HepG2 (cell line): ENCODE results near the gene ZNF771. TPM values are rescaled to one million over a fixed set of nuclear protein-coding genes. Genes with fewer than 3 reads are reported as not detected.
A peak's percentile ranks its signal among the peaks of the same experiment; 100 is the strongest.

Experiments used
- ATF6 ChIP-seq: sonication (generic); formaldehyde crosslinking; conservative IDR thresholded peaks from 2 replicates; pipeline ENCODE4 v1.4.0; 2020; ENCODE audit warnings: missing genetic modification reagents
- CREB1 ChIP-seq, 2 experiments: fragments of 450-650 bp in 1 of 2; IDR thresholded peaks; 2 replicates each; pipeline ENCODE4 v1.6.1; 2016 to 2017; ENCODE audit warnings: control low read depth in 1 of 2, mild to moderate bottlenecking in 1 of 2, missing compliant biosample characterization in 1 of 2, missing genetic modification characterization in 1 of 2
- HNRNPH1 ChIP-seq: fragments of 200-400 bp; formaldehyde crosslinking; optimal IDR thresholded peaks from 2 replicates; pipeline ENCODE3; 2017; ENCODE audit warnings: mild to moderate bottlenecking, low read depth, low read length
- KLF16 ChIP-seq, 2 experiments: sonication (generic) in 1 of 2; formaldehyde crosslinking in 1 of 2; IDR thresholded peaks; 2 replicates each; pipeline versions ENCODE4 v1.6.1 to v1.8.0; 2016 to 2023; ENCODE audit warnings: missing genetic modification reagents in 2 of 2, missing compliant biosample characterization in 1 of 2
- MXD1 ChIP-seq: sonication (generic); formaldehyde crosslinking; IDR thresholded peaks from 2 replicates; pipeline ENCODE4 v1.4.0; 2020; ENCODE audit warnings: mild to moderate bottlenecking, missing genetic modification reagents
- ONECUT2 ChIP-seq: sonication (generic); formaldehyde crosslinking; IDR thresholded peaks from 2 replicates; pipeline ENCODE4 v1.4.0; 2020; ENCODE audit warnings: missing genetic modification reagents
- PCBP1 ChIP-seq: fragments of 200-400 bp; formaldehyde crosslinking; IDR thresholded peaks from 2 replicates; pipeline ENCODE4 v1.6.1; 2017; ENCODE audit warnings: mild to moderate bottlenecking, low read depth, low read length, borderline replicate concordance
- PHB2 ChIP-seq: fragments of 450-650 bp; IDR thresholded peaks from 2 replicates; pipeline ENCODE4 v1.6.1; 2018; ENCODE audit not compliant: partially characterized antibody
- PRPF4 ChIP-seq: fragments of 200-400 bp; formaldehyde crosslinking; IDR thresholded peaks from 2 replicates; pipeline ENCODE4 v1.6.1; 2016; ENCODE audit warnings: low read length, low read depth; ENCODE audit not compliant: poor library complexity, severe bottlenecking
- RELA ChIP-seq: sonication (generic); formaldehyde crosslinking; IDR thresholded peaks from 2 replicates; pipeline ENCODE4 v1.4.0; 2020; ENCODE audit warnings: missing genetic modification reagents
- RFXAP ChIP-seq: sonication (generic); formaldehyde crosslinking; IDR thresholded peaks from 2 replicates; pipeline ENCODE4 v1.4.0; 2020; ENCODE audit warnings: missing genetic modification reagents, borderline replicate concordance
- SALL2 ChIP-seq: sonication (generic); formaldehyde crosslinking; IDR thresholded peaks from 2 replicates; pipeline ENCODE4 v1.8.1; 2023; ENCODE audit warnings: mild to moderate bottlenecking, missing genetic modification reagents, inconsistent platforms
- ZHX1 ChIP-seq: sonication (generic); formaldehyde crosslinking; IDR thresholded peaks from 2 replicates; pipeline ENCODE4 v1.8.1; 2022; ENCODE audit warnings: low read depth, mild to moderate bottlenecking, missing genetic modification reagents
- ZNF136 ChIP-seq: sonication (generic); formaldehyde crosslinking; IDR thresholded peaks from 2 replicates; pipeline ENCODE4 v1.8.1; 2022; ENCODE audit warnings: low read depth, mild to moderate bottlenecking, moderate library complexity, missing genetic modification reagents
- ZNF792 ChIP-seq: IDR thresholded peaks from 2 replicates; pipeline ENCODE4 v1.6.1; 2016
- ZSCAN20 ChIP-seq: sonication (generic); formaldehyde crosslinking; IDR thresholded peaks from 2 replicates; pipeline ENCODE4 v1.4.0; 2020; ENCODE audit warnings: missing genetic modification reagents, mild to moderate bottlenecking, borderline replicate concordance
- polyA plus RNA-seq, 8 experiments: library from polyadenylated mRNA; depleted of rRNA in 3 of 8; stranded (reverse) in 7 of 8; unstranded in 1 of 8; fragments of >200 nt; fragmentation: Illumina TruSeq in 4 of 8; extraction: Trizol in 4 of 8; gene quantifications; 2 replicates each; pipeline versions ENCODE4 v1.2.1 to v1.2.3, GENCODE V29; 2011 to 2016; ENCODE audit warnings: low read depth in 4 of 8, missing spikeins in 1 of 8, mixed read lengths in 1 of 8; ENCODE audit not compliant: insufficient read depth in 1 of 8
- total RNA-seq, 5 experiments: library from RNA; depleted of rRNA; stranded (reverse); fragments of >200 nt; fragmentation: Illumina TruSeq; extraction: Trizol; gene quantifications; 2 replicates each; pipeline ENCODE4 v1.2.3, GENCODE V29; 2016; ENCODE audit warnings: low read depth in 1 of 5
- TF ChIP-seq, protein P1 (sequence below): sonication (generic); formaldehyde crosslinking; IDR thresholded peaks from 2 replicates; pipeline ENCODE4 v1.5.1; 2020; ENCODE audit warnings: missing genetic modification reagents, mild to moderate bottlenecking, borderline replicate concordance
- TF ChIP-seq, protein P2 (sequence below): sonication (generic); formaldehyde crosslinking; IDR thresholded peaks from 2 replicates; pipeline ENCODE4 v1.8.0; 2022; ENCODE audit warnings: missing genetic modification reagents, mild to moderate bottlenecking, moderate library complexity, borderline replicate concordance
- TF ChIP-seq, protein P3 (sequence below): sonication (generic); formaldehyde crosslinking; IDR thresholded peaks from 2 replicates; pipeline ENCODE4 v1.4.0; 2020; ENCODE audit warnings: mild to moderate bottlenecking, missing genetic modification reagents

The ZNF771 gene
- total and polyA plus RNA-seq, 2 of the 13 experiments (the other 11 are each of a cell fraction or from before 2014, with no cell fraction given), result 5.0 to 11.8 TPM

- TF ChIP-seq ATF6 (no peak), ZNF792 (peak; percentile 75; the same call in 1 of the 2 replicates), ZHX1 (no peak; the same call in none of the 2 replicates), ONECUT2 (CRISPR knock-in tag) (peak; percentile 55; the same call in 1 of the 2 replicates), ZSCAN20 (no peak; the same call in 1 of the 2 replicates), SALL2 (CRISPR knock-in tag) (peak; percentile 27; the same call in 1 of the 2 replicates), PCBP1 (no peak), PRPF4 (no peak), HNRNPH1 (no peak), RELA (CRISPR knock-in tag) (peak; percentile 1; the same call in 1 of the 2 replicates), MXD1 (CRISPR knock-in tag) (peak; percentile 56; the same call in 1 of the 2 replicates), CREB1 (IDR thresholded peaks at IDR 0.05) (no peak), CREB1 (CRISPR knock-in tag; IDR thresholded peaks at IDR 0.05) (0 out of 2 replicates have a peak, but pooled peaks have one; percentile 6), PHB2 (no peak), RFXAP (CRISPR knock-in tag) (no peak), ZNF136 (peak; percentile 77; the same call in 1 of the 2 replicates), KLF16 (CRISPR knock-in tag; IDR thresholded peaks at IDR 0.05) (peak; percentile 27 to 62; a peak in 2 of 4 replicates)
- TF ChIP-seq, protein P1, sequence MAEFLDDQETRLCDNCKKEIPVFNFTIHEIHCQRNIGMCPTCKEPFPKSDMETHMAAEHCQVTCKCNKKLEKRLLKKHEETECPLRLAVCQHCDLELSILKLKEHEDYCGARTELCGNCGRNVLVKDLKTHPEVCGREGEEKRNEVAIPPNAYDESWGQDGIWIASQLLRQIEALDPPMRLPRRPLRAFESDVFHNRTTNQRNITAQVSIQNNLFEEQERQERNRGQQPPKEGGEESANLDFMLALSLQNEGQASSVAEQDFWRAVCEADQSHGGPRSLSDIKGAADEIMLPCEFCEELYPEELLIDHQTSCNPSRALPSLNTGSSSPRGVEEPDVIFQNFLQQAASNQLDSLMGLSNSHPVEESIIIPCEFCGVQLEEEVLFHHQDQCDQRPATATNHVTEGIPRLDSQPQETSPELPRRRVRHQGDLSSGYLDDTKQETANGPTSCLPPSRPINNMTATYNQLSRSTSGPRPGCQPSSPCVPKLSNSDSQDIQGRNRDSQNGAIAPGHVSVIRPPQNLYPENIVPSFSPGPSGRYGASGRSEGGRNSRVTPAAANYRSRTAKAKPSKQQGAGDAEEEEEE (CRISPR knock-in tag), result 0 out of 2 replicates have a peak, but pooled peaks have one; percentile 90
- TF ChIP-seq, protein P2, sequence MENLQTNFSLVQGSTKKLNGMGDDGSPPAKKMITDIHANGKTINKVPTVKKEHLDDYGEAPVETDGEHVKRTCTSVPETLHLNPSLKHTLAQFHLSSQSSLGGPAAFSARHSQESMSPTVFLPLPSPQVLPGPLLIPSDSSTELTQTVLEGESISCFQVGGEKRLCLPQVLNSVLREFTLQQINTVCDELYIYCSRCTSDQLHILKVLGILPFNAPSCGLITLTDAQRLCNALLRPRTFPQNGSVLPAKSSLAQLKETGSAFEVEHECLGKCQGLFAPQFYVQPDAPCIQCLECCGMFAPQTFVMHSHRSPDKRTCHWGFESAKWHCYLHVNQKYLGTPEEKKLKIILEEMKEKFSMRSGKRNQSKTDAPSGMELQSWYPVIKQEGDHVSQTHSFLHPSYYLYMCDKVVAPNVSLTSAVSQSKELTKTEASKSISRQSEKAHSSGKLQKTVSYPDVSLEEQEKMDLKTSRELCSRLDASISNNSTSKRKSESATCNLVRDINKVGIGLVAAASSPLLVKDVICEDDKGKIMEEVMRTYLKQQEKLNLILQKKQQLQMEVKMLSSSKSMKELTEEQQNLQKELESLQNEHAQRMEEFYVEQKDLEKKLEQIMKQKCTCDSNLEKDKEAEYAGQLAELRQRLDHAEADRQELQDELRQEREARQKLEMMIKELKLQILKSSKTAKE (CRISPR knock-in tag), result no peak
- TF ChIP-seq, protein P3, sequence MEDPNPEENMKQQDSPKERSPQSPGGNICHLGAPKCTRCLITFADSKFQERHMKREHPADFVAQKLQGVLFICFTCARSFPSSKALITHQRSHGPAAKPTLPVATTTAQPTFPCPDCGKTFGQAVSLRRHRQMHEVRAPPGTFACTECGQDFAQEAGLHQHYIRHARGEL (CRISPR knock-in tag), result no peak
These were observed 23.1 kb downstream of the ZNF771 start (continued) for GRCh38 chr16:30430428-30430970.
